ENCODE results near the gene SLC26A5. TPM values are rescaled to one million over a fixed set of nuclear protein-coding genes. Genes with fewer than 3 reads are reported as not detected.

Gene SLC26A5
- total RNA-seq, 4 donors from 2014 or later: 0.20 to 0.42 TPM; not detected in 2

GRCh38 chr7:103398483-103399127, 47.4 kb downstream of the SLC26A5 start:
- Histone ChIP-seq H3K9me3 (peaks cover 0 to 9% (median 0%) of the 10 kb centered on the region in 4 donors), H3K36me3 (no peaks in the 10 kb centered on the region), H3K4me3 (no peak overlapping the region), H3K27ac (no peak overlapping the region), H3K27me3 (no peaks in the 10 kb centered on the region), H3K4me1 (no peaks in the 10 kb centered on the region)
- no peak for DNase-seq (ENCODE audit: low spot score in 2 of 2)
- 24 to 54% methylated on average over 2 of the region's 2 CpGs for WGBS, 2 donors
- TF ChIP-seq EP300 (IDR thresholded peaks at IDR 0.05) (no peak), CTCF (IDR thresholded peaks at IDR 0.05) (no peak), POLR2A (IDR thresholded peaks at IDR 0.05) (no peak)

- TF ChIP-seq EP300 (IDR thresholded peaks at IDR 0.05): no peak
- TF ChIP-seq CTCF (IDR thresholded peaks at IDR 0.05): no peak
- TF ChIP-seq POLR2A (IDR thresholded peaks at IDR 0.05): no peak
- H3K4me1 ChIP-seq: no peaks in the 10 kb centered on the region
- no peak overlapping the region for H3K27ac ChIP-seq
- no peak overlapping the region for H3K4me3 ChIP-seq
- DNase-seq (ENCODE audit: low spot score in 2 of 2): no peak
- H3K27me3 ChIP-seq: no peaks in the 10 kb centered on the region
- WGBS, 2 donors: 63 to 78% methylated on average over 8 of the region's 8 CpGs
- H3K9me3 ChIP-seq: peaks cover 0 to 9% (median 0%) of the 10 kb centered on the region in 4 donors
- H3K36me3 ChIP-seq: no peaks in the 10 kb centered on the region
Observed at GRCh38 chr7:103396471-103396870, 49.5 kb downstream of the SLC26A5 start.

GRCh38 chr7:103395071-103395470, 50.9 kb downstream of the SLC26A5 start:
- Histone ChIP-seq H3K4me3 (no peak overlapping the region), H3K4me1 (no peaks in the 10 kb centered on the region), H3K36me3 (no peaks in the 10 kb centered on the region), H3K27me3 (no peaks in the 10 kb centered on the region), H3K9me3 (no peaks in the 10 kb centered on the region), H3K27ac (no peak overlapping the region)
- DNase-seq (ENCODE audit: low spot score in 2 of 2): no peak
- 74 to 90% methylated on average over 1 of the region's 1 CpG for WGBS, 2 donors
- TF ChIP-seq EP300 (IDR thresholded peaks at IDR 0.05) (no peak), CTCF (IDR thresholded peaks at IDR 0.05) (no peak), POLR2A (IDR thresholded peaks at IDR 0.05) (no peak)

GRCh38 chr7:103394566-103394965, 51.4 kb downstream of the SLC26A5 start:
- no peak for TF ChIP-seq POLR2A (IDR thresholded peaks at IDR 0.05)
- no peak for TF ChIP-seq CTCF (IDR thresholded peaks at IDR 0.05)
- TF ChIP-seq EP300 (IDR thresholded peaks at IDR 0.05): no peak
- Histone ChIP-seq H3K4me3 (no peak overlapping the region), H3K9me3 (no peaks in the 10 kb centered on the region), H3K27me3 (no peaks in the 10 kb centered on the region), H3K36me3 (no peaks in the 10 kb centered on the region), H3K4me1 (no peaks in the 10 kb centered on the region), H3K27ac (no peak overlapping the region)
- no peak for DNase-seq (ENCODE audit: low spot score in 2 of 2)
- WGBS, 2 donors: 87% methylated on average over 4 of the region's 4 CpGs

GRCh38 chr7:103391976-103392375, 54.0 kb downstream of the SLC26A5 start:
- Histone ChIP-seq H3K27me3 (no peaks in the 10 kb centered on the region), H3K27ac (no peak overlapping the region), H3K9me3 (no peaks in the 10 kb centered on the region), H3K36me3 (no peaks in the 10 kb centered on the region), H3K4me3 (no peak overlapping the region), H3K4me1 (no peaks in the 10 kb centered on the region)
- 78 to 83% methylated on average over 2 of the region's 2 CpGs for WGBS, 2 donors
- TF ChIP-seq POLR2A (IDR thresholded peaks at IDR 0.05) (no peak), CTCF (IDR thresholded peaks at IDR 0.05) (no peak), EP300 (IDR thresholded peaks at IDR 0.05) (no peak)
- DNase-seq (ENCODE audit: low spot score in 2 of 2): no peak
